ENCODE data around the gene EDC4.

The EDC4 gene

GRCh38 chr16:67878232-67878631, 5.4 kb downstream of the EDC4 start:
- H3K4me3 ChIP-seq (ENCODE audit: low read length) = no peak overlapping the region
- no peak for TF ChIP-seq ZNF274 (IDR thresholded peaks at IDR 0.05; ENCODE audit: low read depth, low read length)

GRCh38 chr16:67878846-67879245, 6.0 kb downstream of the EDC4 start:
- TF ChIP-seq ZNF274 (IDR thresholded peaks at IDR 0.05; ENCODE audit: low read depth, low read length) = no peak
- H3K4me3 ChIP-seq (ENCODE audit: low read length) = no peak overlapping the region

- H3K4me3 ChIP-seq (ENCODE audit: low read length) = no peak overlapping the region
- no peak for TF ChIP-seq ZNF274 (IDR thresholded peaks at IDR 0.05; ENCODE audit: low read depth, low read length)
Observed at GRCh38 chr16:67879462-67879861, 6.6 kb downstream of the EDC4 start.

- no peak for TF ChIP-seq ZNF274 (IDR thresholded peaks at IDR 0.05; ENCODE audit: low read depth, low read length)
- no peak overlapping the region for H3K4me3 ChIP-seq (ENCODE audit: low read length)
Observed at GRCh38 chr16:67879936-67880335, 7.1 kb downstream of the EDC4 start.

- no peak for TF ChIP-seq ZNF274 (IDR thresholded peaks at IDR 0.05; ENCODE audit: low read depth, low read length)
Observed at GRCh38 chr16:67880584-67880983, 7.7 kb downstream of the EDC4 start.

GRCh38 chr16:67881621-67882161, 8.8 kb downstream of the EDC4 start:
- TF ChIP-seq ZNF274 (IDR thresholded peaks at IDR 0.05; ENCODE audit: low read depth, low read length) = no peak
- no peak overlapping the region for H3K4me3 ChIP-seq (ENCODE audit: low read length)

More at GRCh38 chr16:67880584-67880983, 7.7 kb downstream of the EDC4 start:
- no peak overlapping the region for H3K4me3 ChIP-seq (ENCODE audit: low read length)

GRCh38 chr16:67882374-67883145, 9.7 kb downstream of the EDC4 start:
- no peak for TF ChIP-seq ZNF274 (IDR thresholded peaks at IDR 0.05; ENCODE audit: low read depth, low read length)
- no peak overlapping the region for H3K4me3 ChIP-seq (ENCODE audit: low read length)

GRCh38 chr16:67883146-67883871, 10.5 kb downstream of the EDC4 start:
- no peak for TF ChIP-seq ZNF274 (IDR thresholded peaks at IDR 0.05; ENCODE audit: low read depth, low read length)
- H3K4me3 ChIP-seq (ENCODE audit: low read length) = no peak overlapping the region

GRCh38 chr16:67883872-67884261, 11.0 kb downstream of the EDC4 start:
- no peak for TF ChIP-seq ZNF274 (IDR thresholded peaks at IDR 0.05; ENCODE audit: low read depth, low read length)
- no peak overlapping the region for H3K4me3 ChIP-seq (ENCODE audit: low read length)

GRCh38 chr16:67884684-67885083, 11.8 kb downstream of the EDC4 start, which contains the start of gene NRN1L:
NRN1L (plus strand) TSS chr16:67884885; CDS start chr16:67884904, 19 bp downstream.
- no peak for TF ChIP-seq ZNF274 (IDR thresholded peaks at IDR 0.05; ENCODE audit: low read depth, low read length)
- no peak within 1 kb of the TSS for H3K4me3 ChIP-seq (ENCODE audit: low read length)

GRCh38 chr16:67885545-67885944, 12.7 kb downstream of the EDC4 start:
- H3K4me3 ChIP-seq (ENCODE audit: low read length) = no peak overlapping the region
- TF ChIP-seq ZNF274 (IDR thresholded peaks at IDR 0.05; ENCODE audit: low read depth, low read length) = no peak

GRCh38 chr16:67885976-67886375, 13.1 kb downstream of the EDC4 start:
- TF ChIP-seq ZNF274 (IDR thresholded peaks at IDR 0.05; ENCODE audit: low read depth, low read length) = no peak
- H3K4me3 ChIP-seq (ENCODE audit: low read length) = no peak overlapping the region

GRCh38 chr16:67886387-67886786, 13.5 kb downstream of the EDC4 start:
- TF ChIP-seq ZNF274 (IDR thresholded peaks at IDR 0.05; ENCODE audit: low read depth, low read length) = no peak
- no peak overlapping the region for H3K4me3 ChIP-seq (ENCODE audit: low read length)

GRCh38 chr16:67888331-67888730, 15.5 kb downstream of the EDC4 start:
- no peak overlapping the region for H3K4me3 ChIP-seq (ENCODE audit: low read length)
- TF ChIP-seq ZNF274 (IDR thresholded peaks at IDR 0.05; ENCODE audit: low read depth, low read length) = no peak

- no peak for TF ChIP-seq ZNF274 (IDR thresholded peaks at IDR 0.05; ENCODE audit: low read depth, low read length)
- H3K4me3 ChIP-seq (ENCODE audit: low read length) = peak overlapping the region; percentile 81; the same call in 1 of the 2 replicates
Observed at GRCh38 chr16:67892375-67892774, 19.5 kb downstream of the EDC4 start.

Data from GM08714 (cell line).